ENCODE measurements around the gene ZC2HC1B.

ZC2HC1B gene

GRCh38 chr6:143976806-143977349 lies 112.6 kb downstream of the ZC2HC1B start (continued):
- TF ChIP-seq, protein P1, sequence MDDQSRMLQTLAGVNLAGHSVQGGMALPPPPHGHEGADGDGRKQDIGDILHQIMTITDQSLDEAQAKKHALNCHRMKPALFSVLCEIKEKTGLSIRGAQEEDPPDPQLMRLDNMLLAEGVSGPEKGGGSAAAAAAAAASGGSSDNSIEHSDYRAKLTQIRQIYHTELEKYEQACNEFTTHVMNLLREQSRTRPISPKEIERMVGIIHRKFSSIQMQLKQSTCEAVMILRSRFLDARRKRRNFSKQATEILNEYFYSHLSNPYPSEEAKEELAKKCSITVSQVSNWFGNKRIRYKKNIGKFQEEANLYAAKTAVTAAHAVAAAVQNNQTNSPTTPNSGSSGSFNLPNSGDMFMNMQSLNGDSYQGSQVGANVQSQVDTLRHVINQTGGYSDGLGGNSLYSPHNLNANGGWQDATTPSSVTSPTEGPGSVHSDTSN (CRISPR knock-in tag; IDR thresholded peaks at IDR 0.05), result no peak
- TF ChIP-seq ZNF664 (tag by site-specific recombination; IDR thresholded peaks at IDR 0.05) (no peak), ZNF114 (tag by site-specific recombination; IDR thresholded peaks at IDR 0.05) (no peak), KLF8 (tag by site-specific recombination; IDR thresholded peaks at IDR 0.05) (no peak), ZNF350 (tag by site-specific recombination; IDR thresholded peaks at IDR 0.05) (no peak), HOXA7 (CRISPR knock-in tag; IDR thresholded peaks at IDR 0.05; ENCODE audit: borderline replicate concordance) (no peak), HOXD13 (CRISPR knock-in tag; IDR thresholded peaks at IDR 0.05; ENCODE audit: borderline replicate concordance) (no peak), ZNF2 (tag by site-specific recombination; IDR thresholded peaks at IDR 0.05) (no peak), ZNF311 (tag by site-specific recombination; IDR thresholded peaks at IDR 0.05; ENCODE audit: borderline replicate concordance) (no peak), ZNF341 (tag by site-specific recombination; IDR thresholded peaks at IDR 0.05; ENCODE audit: low read depth) (no peak), ZNF140 (tag by site-specific recombination; IDR thresholded peaks at IDR 0.05) (no peak), ZEB2 (tag by site-specific recombination; IDR thresholded peaks at IDR 0.05) (no peak)
- TF ChIP-seq, protein P2, sequence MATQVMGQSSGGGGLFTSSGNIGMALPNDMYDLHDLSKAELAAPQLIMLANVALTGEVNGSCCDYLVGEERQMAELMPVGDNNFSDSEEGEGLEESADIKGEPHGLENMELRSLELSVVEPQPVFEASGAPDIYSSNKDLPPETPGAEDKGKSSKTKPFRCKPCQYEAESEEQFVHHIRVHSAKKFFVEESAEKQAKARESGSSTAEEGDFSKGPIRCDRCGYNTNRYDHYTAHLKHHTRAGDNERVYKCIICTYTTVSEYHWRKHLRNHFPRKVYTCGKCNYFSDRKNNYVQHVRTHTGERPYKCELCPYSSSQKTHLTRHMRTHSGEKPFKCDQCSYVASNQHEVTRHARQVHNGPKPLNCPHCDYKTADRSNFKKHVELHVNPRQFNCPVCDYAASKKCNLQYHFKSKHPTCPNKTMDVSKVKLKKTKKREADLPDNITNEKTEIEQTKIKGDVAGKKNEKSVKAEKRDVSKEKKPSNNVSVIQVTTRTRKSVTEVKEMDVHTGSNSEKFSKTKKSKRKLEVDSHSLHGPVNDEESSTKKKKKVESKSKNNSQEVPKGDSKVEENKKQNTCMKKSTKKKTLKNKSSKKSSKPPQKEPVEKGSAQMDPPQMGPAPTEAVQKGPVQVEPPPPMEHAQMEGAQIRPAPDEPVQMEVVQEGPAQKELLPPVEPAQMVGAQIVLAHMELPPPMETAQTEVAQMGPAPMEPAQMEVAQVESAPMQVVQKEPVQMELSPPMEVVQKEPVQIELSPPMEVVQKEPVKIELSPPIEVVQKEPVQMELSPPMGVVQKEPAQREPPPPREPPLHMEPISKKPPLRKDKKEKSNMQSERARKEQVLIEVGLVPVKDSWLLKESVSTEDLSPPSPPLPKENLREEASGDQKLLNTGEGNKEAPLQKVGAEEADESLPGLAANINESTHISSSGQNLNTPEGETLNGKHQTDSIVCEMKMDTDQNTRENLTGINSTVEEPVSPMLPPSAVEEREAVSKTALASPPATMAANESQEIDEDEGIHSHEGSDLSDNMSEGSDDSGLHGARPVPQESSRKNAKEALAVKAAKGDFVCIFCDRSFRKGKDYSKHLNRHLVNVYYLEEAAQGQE (tag by site-specific recombination; IDR thresholded peaks at IDR 0.05), result no peak

DNA sequence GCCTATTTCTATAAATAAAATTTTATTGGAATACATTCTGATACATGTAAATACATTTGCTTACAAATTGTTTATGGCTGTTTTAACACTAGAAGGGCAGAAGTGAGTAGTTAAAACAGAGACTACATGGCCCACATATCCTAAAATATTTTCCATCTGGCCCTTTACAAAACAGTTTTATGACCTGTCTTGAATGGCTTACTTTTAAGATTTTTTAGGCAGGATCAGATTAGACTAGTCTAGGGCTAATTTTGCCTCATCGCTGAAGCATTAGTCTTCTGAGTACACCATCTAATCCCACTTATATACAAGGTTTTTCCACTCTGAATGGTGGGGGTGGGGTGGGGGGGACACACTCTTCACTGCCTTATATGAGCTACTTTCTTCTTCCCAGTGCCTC lies 116.6 kb downstream of the ZC2HC1B start:
- CTCF ChIA-PET, result no interaction called here
- Histone ChIP-seq H3K4me1 (ENCODE audit: control insufficient read depth, insufficient read depth, low read length) (no peaks in the 10 kb centered on the region), H3K9me3 (ENCODE audit: control insufficient read depth, insufficient read depth, low read depth, low read length) (no peaks in the 10 kb centered on the region), H3K27ac (ENCODE audit: extremely low read depth, low read depth, low read length) (no peak overlapping the region), H3K36me3 (ENCODE audit: control insufficient read depth in 2 of 2, insufficient read depth in 1 of 2, low read length in 2 of 2) (no peaks in the 10 kb centered on the region), H3K4me3 (ENCODE audit: low read depth, low read length) (no peak overlapping the region)
- POLR2A ChIA-PET, result no interaction called here
- TF ChIP-seq ZNF239 (tag by site-specific recombination; IDR thresholded peaks at IDR 0.05) (no peak), ZNF280D (tag by site-specific recombination; IDR thresholded peaks at IDR 0.05) (no peak), ZNF354C (tag by site-specific recombination; IDR thresholded peaks at IDR 0.05; ENCODE audit: borderline replicate concordance, low read depth) (no peak), SALL2 (tag by site-specific recombination; IDR thresholded peaks at IDR 0.05; ENCODE audit: borderline replicate concordance) (no peak), ZNF433 (tag by site-specific recombination; IDR thresholded peaks at IDR 0.05; ENCODE audit: low read depth) (no peak), ZNF747 (tag by site-specific recombination; IDR thresholded peaks at IDR 0.05) (no peak), ZNF677 (tag by site-specific recombination; IDR thresholded peaks at IDR 0.05) (no peak), SCRT2 (tag by site-specific recombination; IDR thresholded peaks at IDR 0.05) (no peak)
- TF ChIP-seq, protein P3, sequence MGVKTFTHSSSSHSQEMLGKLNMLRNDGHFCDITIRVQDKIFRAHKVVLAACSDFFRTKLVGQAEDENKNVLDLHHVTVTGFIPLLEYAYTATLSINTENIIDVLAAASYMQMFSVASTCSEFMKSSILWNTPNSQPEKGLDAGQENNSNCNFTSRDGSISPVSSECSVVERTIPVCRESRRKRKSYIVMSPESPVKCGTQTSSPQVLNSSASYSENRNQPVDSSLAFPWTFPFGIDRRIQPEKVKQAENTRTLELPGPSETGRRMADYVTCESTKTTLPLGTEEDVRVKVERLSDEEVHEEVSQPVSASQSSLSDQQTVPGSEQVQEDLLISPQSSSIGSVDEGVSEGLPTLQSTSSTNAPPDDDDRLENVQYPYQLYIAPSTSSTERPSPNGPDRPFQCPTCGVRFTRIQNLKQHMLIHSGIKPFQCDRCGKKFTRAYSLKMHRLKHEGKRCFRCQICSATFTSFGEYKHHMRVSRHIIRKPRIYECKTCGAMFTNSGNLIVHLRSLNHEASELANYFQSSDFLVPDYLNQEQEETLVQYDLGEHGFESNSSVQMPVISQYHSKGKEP (tag by site-specific recombination; IDR thresholded peaks at IDR 0.05), result no peak

Data from HEK293 (cell line).